ENCODE results near the gene NDP.
"Not testable (repeated sequence)": the region's sequence is repeated elsewhere in the genome, so short reads cannot be mapped to it uniquely, and the experiment has no call there.

NDP gene

DNA sequence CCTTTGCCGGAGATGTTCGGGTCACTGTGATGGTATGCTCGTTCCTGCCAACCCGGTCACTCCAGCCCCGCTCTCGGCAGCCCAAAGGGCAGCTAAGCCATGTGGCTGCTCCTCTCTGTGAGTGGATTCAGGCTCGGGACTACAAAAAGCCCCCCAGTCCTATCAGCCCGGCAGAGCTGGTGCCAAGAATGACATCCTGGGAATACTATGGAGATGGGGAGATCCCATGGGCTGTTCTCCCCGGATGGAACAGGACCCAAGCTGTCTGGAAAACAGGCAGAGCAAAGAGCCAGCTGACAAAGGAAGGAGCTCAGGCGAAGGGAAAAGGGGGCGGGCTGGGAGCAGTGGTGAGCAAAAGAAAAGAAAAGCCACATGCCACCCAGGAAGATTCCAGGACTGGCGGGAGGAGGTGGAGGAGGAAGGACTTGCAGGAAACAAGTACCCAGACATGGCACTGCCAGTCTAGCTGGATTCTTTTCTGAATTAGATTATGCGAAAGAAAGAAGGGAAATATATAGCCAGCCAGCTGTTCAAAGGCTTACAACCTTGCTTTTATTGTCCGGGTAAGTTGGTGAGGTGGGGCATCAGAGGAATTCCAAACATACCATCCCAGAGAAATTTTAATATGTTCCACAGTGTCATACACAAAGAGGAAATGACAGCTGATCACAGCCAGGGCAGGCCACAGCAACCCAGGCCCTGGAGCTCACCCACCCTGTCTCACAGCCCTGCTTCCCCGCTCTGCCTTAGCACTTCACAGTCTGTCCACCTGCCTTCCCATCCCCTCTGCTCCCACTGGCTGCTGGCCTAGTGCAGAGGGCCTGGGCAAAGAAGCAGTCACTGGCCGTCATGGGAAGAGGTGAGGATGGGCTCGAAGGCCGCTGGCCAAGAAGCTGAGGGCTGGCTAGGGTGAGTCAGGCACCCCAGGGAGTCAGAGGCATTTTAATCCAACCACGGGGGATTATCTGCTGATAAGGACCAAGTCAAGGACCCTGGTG is 3.4 kb downstream of the NDP start:
- no peak for DNase-seq

- no peak for DNase-seq
Observed at GRCh38 chrX:43968359-43968781, 4.8 kb downstream of the NDP start.

DNA sequence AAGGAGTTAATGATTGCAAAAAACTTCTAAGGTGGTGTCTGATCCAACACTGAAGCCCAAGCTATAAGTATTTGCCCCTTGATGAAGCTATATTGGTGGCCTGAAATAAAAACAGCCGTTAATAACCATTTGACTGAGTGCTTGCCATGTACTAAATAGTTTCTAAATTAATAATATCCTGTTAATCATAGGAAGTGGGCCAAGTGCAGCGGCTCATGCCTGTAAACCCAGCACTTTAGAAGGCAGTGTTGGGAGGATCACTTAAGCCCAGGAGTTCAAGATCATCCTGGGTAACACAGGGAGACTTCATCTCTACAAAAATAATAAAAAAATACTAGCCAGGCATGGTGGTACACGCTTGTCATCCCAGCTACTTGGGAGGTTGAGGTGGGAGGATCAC is 8.3 kb downstream of the NDP start:
- DNase-seq, result no peak

DNA sequence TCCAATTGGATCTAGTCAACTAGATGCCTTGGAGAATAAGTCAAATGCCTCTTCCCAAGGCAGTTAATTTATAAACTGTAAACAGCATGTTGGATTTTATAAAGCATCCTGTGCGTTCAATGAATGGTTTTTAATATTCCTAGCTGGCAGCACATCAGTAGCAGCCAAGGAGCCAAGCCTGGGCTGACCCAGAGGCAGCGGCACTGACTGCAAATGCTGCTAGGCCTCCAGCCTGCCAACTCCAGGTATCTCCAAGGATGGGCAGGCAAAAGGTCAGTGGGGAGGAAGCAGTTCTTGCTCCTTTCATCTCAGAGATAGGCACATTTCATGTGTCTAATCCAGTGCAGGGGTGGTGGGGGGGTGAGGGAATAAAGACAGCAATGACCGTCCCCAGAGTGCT is 9.5 kb downstream of the NDP start:
- no peak for DNase-seq

DNA sequence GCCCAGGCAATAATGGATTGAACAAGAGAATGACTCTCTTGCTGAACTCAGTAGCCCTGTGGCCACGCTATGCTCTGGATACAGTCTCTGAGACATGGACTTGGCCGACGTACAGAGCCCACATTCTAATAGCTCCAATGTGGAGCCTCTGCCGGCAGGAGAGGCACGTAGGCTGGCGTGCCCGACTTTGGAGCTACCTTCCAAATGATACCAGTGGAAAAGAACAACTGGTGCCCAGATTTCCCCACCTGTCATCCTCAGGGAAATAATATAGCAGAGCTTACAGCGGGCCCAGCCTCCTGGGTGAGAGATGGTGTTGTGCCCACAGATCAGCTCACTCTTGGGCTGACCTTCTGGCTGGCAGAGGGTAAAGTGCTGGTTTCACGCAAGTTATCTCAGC is 10.6 kb downstream of the NDP start:
- no peak for DNase-seq

DNA sequence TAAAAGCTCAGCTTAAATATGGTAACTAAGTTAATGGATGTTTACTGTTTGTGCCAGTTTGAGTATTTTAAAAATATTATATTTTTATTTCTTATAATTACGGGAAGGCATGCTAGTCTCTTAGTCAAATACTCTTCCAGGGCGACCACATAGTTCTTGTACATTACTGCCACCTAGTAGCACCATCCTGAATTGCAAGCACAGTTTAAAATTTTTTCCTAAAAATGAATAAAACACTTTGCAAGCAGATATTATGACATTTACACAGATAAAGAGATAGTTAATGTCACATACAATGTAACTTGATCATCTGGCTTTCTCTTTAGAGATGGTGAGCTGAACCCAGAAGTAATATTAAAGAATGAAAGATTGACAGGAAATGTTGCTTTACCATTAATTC is 11.5 kb downstream of the NDP start:
- no peak for DNase-seq

DNA sequence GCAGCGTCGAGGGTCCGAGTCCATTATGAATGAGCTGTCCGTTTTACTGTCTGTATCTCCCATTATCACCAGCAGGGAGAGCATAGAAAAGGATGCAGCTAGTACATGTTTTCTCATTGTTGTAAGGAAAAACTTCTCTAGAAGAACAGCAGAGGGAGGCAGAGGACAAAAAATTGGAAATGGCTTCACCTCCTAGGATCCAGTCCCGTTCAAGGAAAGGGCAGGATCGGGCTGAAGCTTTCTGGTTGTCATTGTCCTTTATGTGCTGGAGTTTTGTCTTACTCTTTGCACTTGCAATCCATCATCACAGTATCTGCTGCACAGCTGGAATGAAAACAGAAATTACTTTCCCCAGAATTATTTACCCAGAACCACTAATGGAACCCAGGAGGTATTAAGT is 14.7 kb downstream of the NDP start:
- peak; percentile 77 for DNase-seq

DNA sequence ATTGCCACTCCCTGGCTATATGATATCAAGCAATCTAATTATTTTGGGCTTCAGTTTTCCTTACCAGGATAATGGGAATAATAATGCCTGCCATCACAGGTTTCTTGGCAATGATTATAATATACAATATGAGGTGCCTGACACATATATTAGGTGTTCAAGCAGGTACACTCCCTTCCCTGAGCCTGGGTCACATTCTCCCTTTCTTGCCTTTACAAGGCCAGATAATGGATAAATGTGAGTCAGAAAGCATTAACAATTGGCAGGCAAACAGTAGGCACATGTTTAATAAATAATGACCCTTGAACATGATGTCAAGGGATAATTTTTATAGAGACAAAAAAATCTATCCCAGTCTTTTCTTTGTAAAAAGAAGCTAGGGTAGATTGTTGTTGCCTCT is 17.2 kb downstream of the NDP start:
- DNase-seq, result no peak

- DNase-seq, result no peak
Observed at GRCh38 chrX:43953218-43953617, 20.0 kb downstream of the NDP start.

- no peak for DNase-seq
Observed at GRCh38 chrX:43949669-43950068, 23.5 kb downstream of the NDP start.

GRCh38 chrX:43940816-43941474 is 32.2 kb downstream of the NDP start:
- no peak for DNase-seq

GRCh38 chrX:43939187-43939926 is 33.8 kb downstream of the NDP start:
- DNase-seq, result no peak

- not testable (repeated sequence) for DNase-seq
Observed at GRCh38 chrX:43922032-43922431, 51.2 kb downstream of the NDP start.

DNA sequence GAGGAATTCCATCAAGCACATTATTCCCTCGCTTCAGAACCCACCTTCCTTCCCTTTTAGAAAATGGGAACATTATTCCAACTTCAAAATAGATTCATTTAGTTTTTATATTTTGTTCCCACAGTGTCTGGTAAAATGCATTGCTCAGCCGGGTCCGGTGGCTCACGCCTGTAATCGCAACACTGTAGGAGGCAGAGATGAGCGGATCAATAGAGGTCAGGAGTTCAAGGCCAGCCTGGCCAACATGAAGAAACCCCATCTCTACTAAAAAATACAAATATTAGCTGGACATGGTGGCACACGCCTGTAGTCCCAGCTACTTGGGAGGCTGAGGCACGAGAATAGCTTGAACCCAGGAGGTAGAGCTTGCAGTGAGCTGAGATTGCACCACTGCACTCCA is 62.4 kb downstream of the NDP start:
- not testable (repeated sequence) for DNase-seq

DNA sequence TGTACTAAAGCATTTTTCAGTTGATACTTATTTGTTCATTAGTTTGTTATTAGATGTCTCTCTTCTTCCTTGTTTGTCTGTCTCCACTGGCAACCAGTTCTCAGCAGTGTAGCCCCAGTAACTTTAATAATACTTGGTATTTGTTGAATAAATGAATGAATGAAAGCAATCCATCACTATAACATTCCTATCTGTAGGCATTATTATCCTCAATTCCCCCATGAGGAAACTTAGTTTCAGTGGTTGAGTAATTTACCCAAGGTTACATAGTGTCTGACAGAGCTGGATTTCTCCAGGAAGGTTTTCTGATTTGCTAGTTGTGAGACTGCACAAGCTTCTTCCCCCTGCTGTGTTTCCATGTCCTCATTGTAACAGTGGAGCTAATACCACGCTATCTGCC is 63.2 kb downstream of the NDP start:
- DNase-seq, result no peak

GRCh38 chrX:43909141-43909540 is 64.0 kb downstream of the NDP start:
- DNase-seq, result no peak

- no peak for DNase-seq
Observed at GRCh38 chrX:43899878-43900815, 73.0 kb downstream of the NDP start.
